Esophagus squamous epithelium (tissue), 5 donors: ENCODE measurements around the gene LILRA6. TPM values are rescaled to one million over a fixed set of nuclear protein-coding genes. Genes with fewer than 3 reads are reported as not detected.
"Not testable (repeated sequence)": the region's sequence is repeated elsewhere in the genome, so short reads cannot be mapped to it uniquely, and the experiment has no call there.

Experiments used
- DNase-seq: peaks from one replicate; lab custom pipeline; 2025; lab: John Stamatoyannopoulos, UW
- H3K27ac ChIP-seq, 4 donors: fragments of 200-600 bp; sonication (generic); one replicate each; pipeline ENCODE4 v1.5.1; 2016 to 2019; ENCODE audit warnings: mild to moderate bottlenecking in 1 of 4
- H3K27me3 ChIP-seq, 4 donors: fragments of 200-600 bp; sonication (generic); 1 replicate in 3 of 4; 2 replicates in 1 of 4; pipeline versions ENCODE4 v1.5.1 to v1.6.0; 2017 to 2021; ENCODE audit warnings: antibody characterized with exemption in 1 of 4
- H3K36me3 ChIP-seq, 3 donors: fragments of 200-600 bp; sonication (generic); one replicate each; pipeline ENCODE4 v1.5.1; 2016 to 2019
- H3K4me1 ChIP-seq, 3 donors: fragments of 200-600 bp; sonication (generic); one replicate each; pipeline ENCODE4 v1.5.1; 2017 to 2019
- H3K4me3 ChIP-seq, 4 donors: fragments of 200-600 bp; sonication (generic); 1 replicate in 3 of 4; 2 replicates in 1 of 4; pipeline ENCODE4 v1.5.1; 2016 to 2019; ENCODE audit warnings: mild to moderate bottlenecking in 2 of 4, moderate library complexity in 1 of 4
- H3K9me3 ChIP-seq, 3 donors: fragments of 200-600 bp; sonication (generic); one replicate each; pipeline ENCODE4 v1.5.1; 2016 to 2019
- POLR2A ChIP-seq, 4 donors: fragments of 450-650 bp; IDR thresholded peaks; one replicate each; pipeline ENCODE4 v1.6.1; 2017; ENCODE audit warnings: antibody characterized with exemption in 4 of 4, mild to moderate bottlenecking in 4 of 4, moderate library complexity in 3 of 4
- WGBS, 2 donors: methylation state at CpG; one replicate each; pipeline ENCODE4 v1.1.5; 2018; 5-methylcytosine and 5-hydroxymethylcytosine counted together
- intact Hi-C: fragments of 100-400 bp; cut with DNase I; formaldehyde crosslinking; loops from one replicate; pipeline ENCODE4 v1.15.0; 2022
- total RNA-seq, 4 donors: library from RNA; depleted of rRNA; stranded (reverse); fragments of >200 nt; gene quantifications; one replicate each; pipeline ENCODE4 v1.1.0, GENCODE V29; 2016
- TF ChIP-seq, protein P1 (sequence below), 6 experiments: fragments of 450-650 bp in 4 of 6; fragments of 200-600 bp in 2 of 6; sonication (generic) in 2 of 6; IDR thresholded peaks; one replicate each; pipeline ENCODE4 v1.5.1; 2016 to 2019; ENCODE audit warnings: antibody characterized with exemption in 6 of 6, mild to moderate bottlenecking in 4 of 6, moderate library complexity in 4 of 6
- donor health status: DM: yes; HTN: yes; CAD: no.

The LILRA6 gene
- total RNA-seq, 4 donors from 2014 or later = 0.53 to 1.7 (median 0.95) TPM; not detected in 1

DNA sequence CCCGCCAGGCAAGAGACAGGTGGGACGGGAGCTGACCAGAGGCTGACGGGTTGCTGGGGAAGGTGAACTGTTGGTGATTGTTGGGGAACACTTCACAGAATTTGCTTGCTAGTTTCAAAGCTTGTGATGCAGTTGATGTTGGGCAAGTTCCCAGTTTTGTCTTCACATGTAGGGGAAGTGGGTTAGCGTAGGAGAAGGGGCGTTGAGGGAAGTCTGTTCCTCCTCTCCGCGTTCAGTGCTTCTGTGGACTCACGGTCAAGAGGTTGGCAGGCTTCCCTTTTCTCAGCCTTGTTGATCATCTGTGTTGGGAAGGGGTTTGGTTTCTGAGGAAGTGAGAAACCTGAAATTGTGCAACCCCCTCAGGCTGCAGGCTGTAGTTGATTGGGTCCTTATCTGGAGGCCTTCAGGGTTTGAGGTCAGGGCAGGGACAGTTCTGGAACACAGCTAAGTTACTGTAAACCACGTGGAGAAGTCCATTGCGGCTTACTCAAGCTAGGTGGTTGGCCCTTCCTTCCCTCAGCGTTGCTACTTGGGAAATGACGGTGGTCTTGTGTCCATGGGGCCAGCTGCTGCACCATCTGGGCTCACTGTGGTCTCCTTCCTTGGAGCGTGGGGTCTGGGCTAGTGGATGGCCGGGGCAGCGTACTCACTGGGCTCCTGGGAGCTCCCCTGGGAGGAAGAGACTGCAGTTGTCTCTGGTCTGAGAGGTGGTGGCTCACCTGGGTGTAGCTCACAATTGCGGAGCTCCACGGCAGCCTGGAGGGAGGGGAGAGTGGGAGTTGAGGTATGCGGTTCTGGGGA, 34.4 kb downstream of the LILRA6 start:
- Histone ChIP-seq H3K36me3 (peaks cover 29 to 58% (median 34%) of the 10 kb centered on the region in 3 donors), H3K9me3 (no peaks in the 10 kb centered on the region), H3K27ac (peak overlapping the region; percentile 26 to 92 (median 60)), H3K4me1 (peaks cover 31 to 77% (median 57%) of the 10 kb centered on the region in 3 donors), H3K27me3 (no peaks in the 10 kb centered on the region), H3K4me3 (peak overlapping the region in 1 of 4 donors; percentile 35)
- 44 to 77% methylated on average over 9 to 12 of the region's 18 CpGs for WGBS, 2 donors
- intact Hi-C loops = no loop called here
- TF ChIP-seq, protein P1, sequence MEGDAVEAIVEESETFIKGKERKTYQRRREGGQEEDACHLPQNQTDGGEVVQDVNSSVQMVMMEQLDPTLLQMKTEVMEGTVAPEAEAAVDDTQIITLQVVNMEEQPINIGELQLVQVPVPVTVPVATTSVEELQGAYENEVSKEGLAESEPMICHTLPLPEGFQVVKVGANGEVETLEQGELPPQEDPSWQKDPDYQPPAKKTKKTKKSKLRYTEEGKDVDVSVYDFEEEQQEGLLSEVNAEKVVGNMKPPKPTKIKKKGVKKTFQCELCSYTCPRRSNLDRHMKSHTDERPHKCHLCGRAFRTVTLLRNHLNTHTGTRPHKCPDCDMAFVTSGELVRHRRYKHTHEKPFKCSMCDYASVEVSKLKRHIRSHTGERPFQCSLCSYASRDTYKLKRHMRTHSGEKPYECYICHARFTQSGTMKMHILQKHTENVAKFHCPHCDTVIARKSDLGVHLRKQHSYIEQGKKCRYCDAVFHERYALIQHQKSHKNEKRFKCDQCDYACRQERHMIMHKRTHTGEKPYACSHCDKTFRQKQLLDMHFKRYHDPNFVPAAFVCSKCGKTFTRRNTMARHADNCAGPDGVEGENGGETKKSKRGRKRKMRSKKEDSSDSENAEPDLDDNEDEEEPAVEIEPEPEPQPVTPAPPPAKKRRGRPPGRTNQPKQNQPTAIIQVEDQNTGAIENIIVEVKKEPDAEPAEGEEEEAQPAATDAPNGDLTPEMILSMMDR (IDR thresholded peaks at IDR 0.05) = no peak
- TF ChIP-seq POLR2A (IDR thresholded peaks at IDR 0.05) = peak in 2 of 4 donors; percentile 15 to 26
- DNase-seq = no peak

DNA sequence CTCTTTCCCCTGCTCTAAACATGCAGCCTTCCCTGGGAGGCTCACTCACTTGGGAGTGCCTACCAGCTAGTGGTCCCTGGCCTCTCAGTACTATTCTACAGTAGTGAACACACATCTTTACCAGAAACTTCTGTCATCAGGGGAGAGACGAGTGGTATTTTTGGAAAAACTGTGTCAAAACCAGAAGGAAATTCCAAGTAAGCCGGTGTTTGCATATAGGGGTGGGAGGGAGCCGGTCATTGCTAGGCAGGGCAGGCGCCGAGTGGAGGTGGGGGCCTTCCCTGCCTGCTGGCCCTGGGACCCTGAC, 35.0 kb downstream of the LILRA6 start:
- intact Hi-C loops = no loop called here
- peaks cover 34 to 64% (median 37%) of the 10 kb centered on the region in 3 donors for H3K36me3 ChIP-seq
- DNase-seq = no peak

DNA sequence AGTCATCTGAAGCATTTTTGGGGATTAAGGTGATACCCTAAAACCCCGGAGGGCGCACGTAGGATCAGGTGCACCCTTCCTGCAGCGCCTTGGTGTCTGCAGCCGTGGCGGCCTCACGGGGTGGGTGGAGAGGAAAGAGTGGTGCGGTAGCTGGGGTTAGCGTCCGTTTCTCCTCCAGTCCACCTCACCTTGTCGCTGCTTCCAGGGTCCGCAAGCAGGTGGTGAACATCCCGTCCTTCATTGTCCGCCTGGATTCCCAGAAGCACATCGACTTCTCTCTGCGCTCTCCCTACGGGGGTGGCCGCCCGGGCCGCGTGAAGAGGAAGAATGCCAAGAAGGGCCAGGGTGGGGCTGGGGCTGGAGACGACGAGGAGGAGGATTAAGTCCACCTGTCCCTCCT, 35.4 kb downstream of the LILRA6 start:
- Histone ChIP-seq H3K36me3 (peaks cover 34 to 68% (median 37%) of the 10 kb centered on the region in 3 donors), H3K4me1 (peaks cover 39 to 87% (median 67%) of the 10 kb centered on the region in 3 donors), H3K27ac (peak overlapping the region in 3 of 4 donors; percentile 22 to 92 (median 76)), H3K4me3 (peak overlapping the region in 1 of 4 donors; percentile 35)
- H3K27me3 ChIP-seq, H3K9me3 ChIP-seq, intact Hi-C loops, DNase-seq: not testable (repeated sequence)
- WGBS, 2 donors = 74 to 76% methylated on average over 9 to 14 of the region's 23 CpGs

More for the DNA sequence above, 35.0 kb downstream of the LILRA6 start:
- Histone ChIP-seq H3K4me3 (peak overlapping the region in 1 of 4 donors; percentile 35), H3K27ac (peak overlapping the region in 3 of 4 donors; percentile 22 to 92 (median 76)), H3K27me3 (no peaks in the 10 kb centered on the region), H3K4me1 (peaks cover 36 to 82% (median 63%) of the 10 kb centered on the region in 3 donors), H3K9me3 (no peaks in the 10 kb centered on the region)
- 42 to 58% methylated on average over 5 of the region's 5 CpGs for WGBS, 2 donors
- TF ChIP-seq, protein P1 (IDR thresholded peaks at IDR 0.05) = no peak
- TF ChIP-seq POLR2A (IDR thresholded peaks at IDR 0.05) = no peak

DNA sequence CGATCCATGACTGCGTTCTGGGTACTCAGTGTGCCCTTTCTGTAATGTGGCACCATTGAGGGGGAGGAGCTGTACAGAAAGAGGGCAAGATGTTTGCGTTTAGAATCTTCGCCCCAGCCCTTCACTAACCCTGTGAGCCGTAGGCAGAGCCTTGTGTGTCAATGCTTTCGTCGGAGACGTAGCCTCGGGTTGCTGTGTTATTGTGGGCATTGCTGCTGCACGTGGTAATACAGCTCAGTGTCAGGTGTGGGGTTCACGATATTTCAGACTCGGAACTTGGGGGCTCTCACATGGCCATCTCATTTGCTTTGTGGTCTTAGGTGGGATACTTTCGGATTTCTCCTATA, 35.8 kb downstream of the LILRA6 start:
- intact Hi-C loops = no loop called here
- H3K4me3 ChIP-seq = peak overlapping the region in 1 of 4 donors; percentile 35
- peak overlapping the region in 3 of 4 donors; percentile 22 to 92 (median 76) for H3K27ac ChIP-seq
- peaks cover 43 to 91% (median 71%) of the 10 kb centered on the region in 3 donors for H3K4me1 ChIP-seq
- no peaks in the 10 kb centered on the region for H3K9me3 ChIP-seq
- no peaks in the 10 kb centered on the region for H3K27me3 ChIP-seq
- peaks cover 34 to 72% (median 37%) of the 10 kb centered on the region in 3 donors for H3K36me3 ChIP-seq
- DNase-seq = no peak
- WGBS, 2 donors = 72 to 78% methylated on average over 11 to 12 of the region's 13 CpGs
- no peak for TF ChIP-seq POLR2A (IDR thresholded peaks at IDR 0.05)
- TF ChIP-seq, protein P1 (IDR thresholded peaks at IDR 0.05) = no peak

DNA sequence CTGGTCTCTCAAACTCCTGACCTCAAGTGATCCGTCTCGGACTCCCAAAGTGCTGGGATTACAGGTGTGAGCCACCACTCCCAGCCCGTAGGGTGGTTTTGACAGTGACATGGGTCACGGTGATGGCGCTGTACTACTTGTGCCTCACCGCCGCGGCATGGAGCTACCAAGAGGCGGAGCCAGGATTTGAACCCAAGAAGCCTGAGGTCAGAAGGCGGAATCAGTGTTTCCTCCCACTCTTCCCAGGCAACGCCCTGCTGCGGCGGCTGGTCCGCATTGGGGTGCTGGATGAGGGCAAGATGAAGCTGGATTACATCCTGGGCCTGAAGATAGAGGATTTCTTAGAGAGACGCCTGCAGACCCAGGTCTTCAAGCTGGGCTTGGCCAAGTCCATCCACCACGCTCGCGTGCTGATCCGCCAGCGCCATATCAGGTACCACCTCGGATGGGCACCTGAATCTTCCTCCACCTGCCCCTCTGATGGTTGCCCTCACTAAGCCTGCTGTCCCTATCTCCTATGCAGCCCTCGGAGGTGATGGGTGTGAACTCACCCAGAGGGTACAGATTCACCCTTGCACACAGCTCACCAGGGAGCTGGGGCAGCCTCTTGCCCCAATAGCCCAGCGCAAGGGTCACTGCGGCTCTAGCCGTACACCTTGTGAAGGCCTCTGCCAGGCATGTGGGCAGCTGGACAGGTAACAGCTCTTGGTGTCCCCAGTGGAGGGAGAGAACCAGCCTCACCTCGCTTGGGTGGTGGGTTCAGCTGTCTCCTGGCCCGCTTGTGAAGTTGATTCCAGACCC, 36.4 kb downstream of the LILRA6 start:
- H3K9me3 ChIP-seq = no peaks in the 10 kb centered on the region
- peaks cover 48 to 96% (median 75%) of the 10 kb centered on the region in 3 donors for H3K4me1 ChIP-seq
- intact Hi-C loops = no loop called here
- peak overlapping the region in 1 of 4 donors; percentile 35 for H3K4me3 ChIP-seq
- 84 to 85% methylated on average over 4 to 17 of the region's 27 CpGs for WGBS, 2 donors
- H3K27me3 ChIP-seq = no peaks in the 10 kb centered on the region
- TF ChIP-seq POLR2A (IDR thresholded peaks at IDR 0.05) = peak in 1 of 4 donors; percentile 20
- TF ChIP-seq, protein P1 (IDR thresholded peaks at IDR 0.05) = no peak
- DNase-seq = no peak
- peaks cover 34 to 78% (median 37%) of the 10 kb centered on the region in 3 donors for H3K36me3 ChIP-seq
- peak overlapping the region in 2 of 4 donors; percentile 2 to 92 for H3K27ac ChIP-seq
